Natural killer cell (primary cell): ENCODE data around the gene POLR3B. TPM values are rescaled to one million over a fixed set of nuclear protein-coding genes. Genes with fewer than 3 reads are reported as not detected.
"Not testable (repeated sequence)": the region's sequence is repeated elsewhere in the genome, so short reads cannot be mapped to it uniquely, and the experiment has no call there.

Experiments
- ATAC-seq, 3 donors: fragments of 150-1000 bp in 2 of 3; fragments of 200-7000 bp in 1 of 3; cut with Tn5 transposase; 1 replicate in 1 of 3; 2 replicates in 2 of 3; pipeline ENCODE4 v1.10.0; 2021; ENCODE audit warnings: mild to moderate bottlenecking in 2 of 3, moderate library complexity in 2 of 3
- DNase-seq, 2 donors: peaks; one replicate each; pipeline versions ENCODE4 v3.0.0 to v3.0.0-alpha.2; 2013 to 2021; ENCODE audit warnings: mixed read lengths in 1 of 2
- H3K27ac ChIP-seq: one replicate; pipeline ENCODE4 v1.5.1; 2013; ENCODE audit warnings: mild to moderate bottlenecking, low read length
- H3K27me3 ChIP-seq: one replicate; pipeline ENCODE4 v1.6.1; 2013; ENCODE audit warnings: low read length; ENCODE audit not compliant: control insufficient read depth, insufficient read depth
- H3K36me3 ChIP-seq: one replicate; pipeline ENCODE4 v1.6.1; 2013; ENCODE audit warnings: low read length; ENCODE audit not compliant: control insufficient read depth, insufficient read depth
- H3K4me1 ChIP-seq: one replicate; pipeline ENCODE4 v1.6.1; 2013; ENCODE audit warnings: low read length; ENCODE audit not compliant: control insufficient read depth, insufficient read depth
- H3K4me3 ChIP-seq: one replicate; pipeline ENCODE4 v1.5.1; 2013; ENCODE audit warnings: low read length
- H3K9me3 ChIP-seq: one replicate; pipeline ENCODE4 v1.6.1; 2013; ENCODE audit warnings: low read length; ENCODE audit not compliant: control insufficient read depth, insufficient read depth
- H3K27ac Mint-ChIP-seq, 2 donors: one replicate each; pipeline ENCODE4 v1.8.0; 2022; ENCODE audit warnings: mild to moderate bottlenecking in 2 of 2, mixed read lengths in 2 of 2, moderate library complexity in 1 of 2
- H3K27me3 Mint-ChIP-seq, 2 donors: one replicate each; pipeline ENCODE4 v1.8.0; 2022; ENCODE audit warnings: low read depth in 2 of 2, mixed read lengths in 2 of 2
- H3K36me3 Mint-ChIP-seq: one replicate; pipeline ENCODE4 v1.8.0; 2022; ENCODE audit warnings: mixed read lengths
- H3K4me1 Mint-ChIP-seq, 2 donors: one replicate each; pipeline ENCODE4 v1.8.0; 2022; ENCODE audit warnings: mixed read lengths in 2 of 2
- H3K4me3 Mint-ChIP-seq: one replicate; pipeline ENCODE4 v1.8.0; 2022; ENCODE audit warnings: mild to moderate bottlenecking, moderate library complexity, mixed read lengths
- H3K9me3 Mint-ChIP-seq, 2 donors: one replicate each; pipeline ENCODE4 v1.8.0; 2022; ENCODE audit warnings: mixed read lengths in 2 of 2
- CTCF ChIP-seq: fragments of 200-600 bp; IDR thresholded peaks from one replicate; pipeline ENCODE4 v1.8.0; 2022; ENCODE audit warnings: antibody characterized with exemption
- WGBS: methylation state at CpG from one replicate; pipeline ENCODE4 v1.1.7; 2013; ENCODE audit warnings: missing lambda C conversion rate; ENCODE audit not compliant: insufficient coverage; 5-methylcytosine and 5-hydroxymethylcytosine counted together
- intact Hi-C: fragments of 100-400 bp; cut with micrococcal nuclease; formaldehyde crosslinking; loops from one replicate; pipeline ENCODE4 v1.14.2; 2022
- total RNA-seq, 4 donors: library from RNA; stranded (reverse); fragments of 120-200 nt in 1 of 4; gene quantifications; one replicate each; pipeline versions ENCODE4 v1.2.3 to v1.2.4, GENCODE V29; 2013 to 2022

POLR3B gene
- total RNA-seq, 3 donors from 2014 or later (not counting 1 experiment from before 2014, with no cell fraction given) = 3.8 to 8.1 (median 5.4) TPM

GRCh38 chr12:106455111-106455510 is 97.6 kb downstream of the POLR3B start:
- H3K4me1 ChIP-seq = no peaks in the 10 kb centered on the region
- WGBS = 50% methylated on average over 6 of the region's 6 CpGs
- H3K9me3 Mint-ChIP-seq = no peaks in the 10 kb centered on the region

GRCh38 chr12:106459124-106459523 is 101.6 kb downstream of the POLR3B start:
- H3K27ac Mint-ChIP-seq = no peak overlapping the region
- intact Hi-C loops = no loop called here

More at GRCh38 chr12:106455111-106455510, 97.6 kb downstream of the POLR3B start:
- Mint-ChIP-seq H3K36me3 (peaks cover 5% of the 10 kb centered on the region), H3K27me3 (no peaks in the 10 kb centered on the region), H3K4me1 (peaks cover 7 to 12% of the 10 kb centered on the region in 2 donors), H3K27ac (no peak overlapping the region), H3K4me3 (no peak overlapping the region)
- ATAC-seq = no peak
- H3K4me3 ChIP-seq = no peak overlapping the region
- no peaks in the 10 kb centered on the region for H3K9me3 ChIP-seq
- intact Hi-C loops = no loop called here
- H3K27me3 ChIP-seq = no peaks in the 10 kb centered on the region
- TF ChIP-seq CTCF = no peak
- peaks cover 2% of the 10 kb centered on the region for H3K36me3 ChIP-seq
- H3K27ac ChIP-seq = no peak overlapping the region
- DNase-seq = no peak

GRCh38 chr12:106459534-106459933 is 102.0 kb downstream of the POLR3B start:
- H3K27me3 ChIP-seq = no peaks in the 10 kb centered on the region
- H3K4me3 ChIP-seq = no peak overlapping the region
- no peak overlapping the region for H3K27ac ChIP-seq
- WGBS = no CpG with 5 or more reads among the region's 1 CpG
- H3K4me3 Mint-ChIP-seq = no peak overlapping the region
- H3K36me3 Mint-ChIP-seq = peaks cover 17% of the 10 kb centered on the region
- H3K9me3 Mint-ChIP-seq = no peaks in the 10 kb centered on the region
- H3K27ac Mint-ChIP-seq = no peak overlapping the region
- H3K4me1 ChIP-seq = peaks cover 14% of the 10 kb centered on the region
- peaks cover 3 to 17% of the 10 kb centered on the region in 2 donors for H3K27me3 Mint-ChIP-seq
- no peak for DNase-seq
- no peak for ATAC-seq
- intact Hi-C loops = no loop called here
- H3K36me3 ChIP-seq = peaks cover 3% of the 10 kb centered on the region
- peaks cover 31 to 32% of the 10 kb centered on the region in 2 donors for H3K4me1 Mint-ChIP-seq
- H3K9me3 ChIP-seq = no peaks in the 10 kb centered on the region
- no peak for TF ChIP-seq CTCF

More at GRCh38 chr12:106459124-106459523, 101.6 kb downstream of the POLR3B start:
- Histone ChIP-seq H3K4me3 (no peak overlapping the region), H3K36me3 (peaks cover 3% of the 10 kb centered on the region), H3K4me1 (peaks cover 14% of the 10 kb centered on the region), H3K9me3 (no peaks in the 10 kb centered on the region), H3K27me3 (no peaks in the 10 kb centered on the region), H3K27ac (no peak overlapping the region)
- WGBS = 70% methylated on average over 6 of the region's 6 CpGs
- Mint-ChIP-seq H3K27me3 (peaks cover 3 to 13% of the 10 kb centered on the region in 2 donors), H3K9me3 (no peaks in the 10 kb centered on the region), H3K4me3 (no peak overlapping the region), H3K4me1 (peaks cover 29 to 31% of the 10 kb centered on the region in 2 donors), H3K36me3 (peaks cover 14% of the 10 kb centered on the region)
- DNase-seq (no peak), ATAC-seq (no peak)
- no peak for TF ChIP-seq CTCF

GRCh38 chr12:106461730-106462129 is 104.2 kb downstream of the POLR3B start:
- H3K4me1 Mint-ChIP-seq = peaks cover 31 to 32% of the 10 kb centered on the region in 2 donors
- no peak for DNase-seq
- 92% methylated on average over 2 of the region's 2 CpGs for WGBS
- H3K27ac ChIP-seq = no peak overlapping the region
- TF ChIP-seq CTCF = no peak
- H3K36me3 ChIP-seq = peaks cover 3% of the 10 kb centered on the region
- H3K9me3 ChIP-seq = no peaks in the 10 kb centered on the region
- ATAC-seq = no peak
- no peaks in the 10 kb centered on the region for H3K9me3 Mint-ChIP-seq
- H3K4me3 ChIP-seq = no peak overlapping the region
- peaks cover 23% of the 10 kb centered on the region for H3K36me3 Mint-ChIP-seq
- no peak overlapping the region for H3K4me3 Mint-ChIP-seq
- intact Hi-C loops = no loop called here
- no peaks in the 10 kb centered on the region for H3K27me3 ChIP-seq
- peaks cover 14% of the 10 kb centered on the region for H3K4me1 ChIP-seq
- no peak overlapping the region for H3K27ac Mint-ChIP-seq
- peaks cover 3 to 17% of the 10 kb centered on the region in 2 donors for H3K27me3 Mint-ChIP-seq

GRCh38 chr12:106465605-106466004 is 108.1 kb downstream of the POLR3B start:
- H3K27ac Mint-ChIP-seq, H3K4me3 ChIP-seq, H3K4me3 Mint-ChIP-seq, H3K27ac ChIP-seq, H3K9me3 ChIP-seq, H3K36me3 ChIP-seq, ATAC-seq, H3K9me3 Mint-ChIP-seq, H3K27me3 ChIP-seq, DNase-seq, intact Hi-C loops: not testable (repeated sequence)
- Mint-ChIP-seq H3K36me3 (peaks cover 30% of the 10 kb centered on the region), H3K4me1 (peaks cover 24 to 25% of the 10 kb centered on the region in 2 donors), H3K27me3 (peaks cover 3 to 17% of the 10 kb centered on the region in 2 donors)
- 100% methylated on average over 1 of the region's 4 CpGs for WGBS
- peaks cover 14% of the 10 kb centered on the region for H3K4me1 ChIP-seq
